GM10248 (cell line): ENCODE measurements around the gene CLEC2A.

Source experiments
- CTCF ChIA-PET: fragments of 300-600 bp; sonication (Branson Sonifier 250); formaldehyde crosslinking; extraction: SDS; loops from one replicate; lab custom pipeline; 2021; ENCODE audit warnings: antibody characterized with exemption; lab: Yijun Ruan, JAX
- POLR2A ChIA-PET: fragments of 350-650 bp; sonication (Branson Sonifier 250); formaldehyde crosslinking; extraction: SDS; loops from one replicate; lab custom pipeline; 2020; ENCODE audit warnings: antibody characterized with exemption; lab: Yijun Ruan, JAX
- DNase-seq: peaks from one replicate; pipeline ENCODE4 v3.0.0; 2012; ENCODE audit errors: extremely low spot score
- TF ChIP-seq, protein P1 (sequence below): IDR thresholded peaks from 2 replicates; pipeline ENCODE4 v1.5.1; 2012; ENCODE audit warnings: mild to moderate bottlenecking, low read depth; ENCODE audit errors: extremely low read depth, missing control alignments, control extremely low read depth

CLEC2A gene

GRCh38 chr12:9910716-9911421 is 21.3 kb downstream of the CLEC2A start:
- ChIA-PET POLR2A (no interaction called here), CTCF (interaction anchor here (1.7 kb wide), 1 partner anchor 38 kb away, joined by 4 read pairs; no protein-coding TSS in a partner anchor)
- DNase-seq, result no peak
- TF ChIP-seq, protein P1, sequence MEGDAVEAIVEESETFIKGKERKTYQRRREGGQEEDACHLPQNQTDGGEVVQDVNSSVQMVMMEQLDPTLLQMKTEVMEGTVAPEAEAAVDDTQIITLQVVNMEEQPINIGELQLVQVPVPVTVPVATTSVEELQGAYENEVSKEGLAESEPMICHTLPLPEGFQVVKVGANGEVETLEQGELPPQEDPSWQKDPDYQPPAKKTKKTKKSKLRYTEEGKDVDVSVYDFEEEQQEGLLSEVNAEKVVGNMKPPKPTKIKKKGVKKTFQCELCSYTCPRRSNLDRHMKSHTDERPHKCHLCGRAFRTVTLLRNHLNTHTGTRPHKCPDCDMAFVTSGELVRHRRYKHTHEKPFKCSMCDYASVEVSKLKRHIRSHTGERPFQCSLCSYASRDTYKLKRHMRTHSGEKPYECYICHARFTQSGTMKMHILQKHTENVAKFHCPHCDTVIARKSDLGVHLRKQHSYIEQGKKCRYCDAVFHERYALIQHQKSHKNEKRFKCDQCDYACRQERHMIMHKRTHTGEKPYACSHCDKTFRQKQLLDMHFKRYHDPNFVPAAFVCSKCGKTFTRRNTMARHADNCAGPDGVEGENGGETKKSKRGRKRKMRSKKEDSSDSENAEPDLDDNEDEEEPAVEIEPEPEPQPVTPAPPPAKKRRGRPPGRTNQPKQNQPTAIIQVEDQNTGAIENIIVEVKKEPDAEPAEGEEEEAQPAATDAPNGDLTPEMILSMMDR, result no peak

DNA sequence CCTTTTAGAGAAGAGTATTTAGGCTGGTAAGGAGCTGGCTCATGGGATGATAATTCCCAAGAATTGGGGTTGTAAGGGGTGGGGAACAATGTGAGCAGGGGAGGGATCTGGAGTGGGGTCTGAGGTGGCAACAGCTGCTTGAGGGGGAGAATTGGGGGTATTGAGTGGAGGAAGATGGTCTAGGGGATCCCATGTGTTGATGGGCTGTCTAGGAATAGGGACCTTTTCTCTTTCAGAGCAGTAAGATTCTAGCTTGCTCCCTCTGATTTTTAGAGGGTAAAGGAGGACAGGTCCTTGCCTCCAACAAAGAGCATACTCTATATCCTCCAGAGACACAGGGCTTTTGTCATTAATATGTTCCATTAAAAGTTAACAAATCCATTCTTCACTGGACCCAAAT is 22.4 kb downstream of the CLEC2A start:
- ChIA-PET POLR2A (no interaction called here), CTCF (interaction anchor here (1.2 kb wide), 1 partner anchor 159 kb away, joined by 5 read pairs; no protein-coding TSS in a partner anchor)
- no peak for DNase-seq
- TF ChIP-seq, protein P1, result no peak

DNA sequence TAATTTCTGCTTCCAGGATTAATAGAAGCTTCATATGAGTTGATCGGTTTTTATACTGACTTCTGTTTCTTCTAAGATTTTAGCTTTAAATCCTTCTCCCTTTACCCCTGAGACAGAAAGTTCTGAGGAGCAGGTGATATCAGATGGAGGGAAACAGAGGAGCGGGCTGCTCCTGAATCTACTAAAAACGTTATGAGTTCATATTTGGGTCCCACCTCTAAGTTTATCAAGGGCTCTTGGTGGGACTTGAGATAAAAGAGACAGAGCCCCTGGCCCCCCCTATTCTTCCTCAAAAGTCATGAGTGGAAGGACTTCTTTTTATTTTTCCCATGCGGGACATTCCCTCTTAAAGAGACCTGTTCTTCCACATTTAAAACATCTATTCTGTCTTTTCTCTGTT is 23.8 kb downstream of the CLEC2A start:
- DNase-seq, result no peak
- POLR2A ChIA-PET, result no interaction called here
- CTCF ChIA-PET, result interaction anchor here (5.1 kb wide), 1 partner anchor 13 kb away, joined by 19 read pairs; no protein-coding TSS in a partner anchor
- TF ChIP-seq, protein P1, result no peak

DNA sequence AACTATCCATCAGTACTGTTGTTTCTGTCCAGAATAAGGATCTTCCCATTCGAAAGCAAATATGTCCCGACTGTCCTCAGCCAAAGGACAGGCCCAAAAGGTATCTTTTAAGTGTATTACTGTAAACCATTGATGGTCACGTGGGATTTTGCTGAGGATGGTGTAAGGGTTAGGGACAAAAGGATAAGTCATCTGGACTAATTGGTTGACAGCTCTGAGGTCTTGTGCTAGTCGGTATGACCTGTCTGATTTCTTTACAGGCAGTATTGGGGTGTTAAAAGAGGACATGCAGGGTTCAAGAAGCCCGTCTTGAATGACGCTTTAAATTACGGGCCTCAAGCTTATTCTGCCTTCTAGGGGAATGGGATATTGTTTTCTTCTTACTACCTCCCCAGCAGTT is 24.4 kb downstream of the CLEC2A start:
- TF ChIP-seq, protein P1, result no peak
- POLR2A ChIA-PET, result no interaction called here
- CTCF ChIA-PET, result interaction anchor here (5.1 kb wide), 1 partner anchor 13 kb away, joined by 19 read pairs; no protein-coding TSS in a partner anchor
- DNase-seq, result no peak

DNA sequence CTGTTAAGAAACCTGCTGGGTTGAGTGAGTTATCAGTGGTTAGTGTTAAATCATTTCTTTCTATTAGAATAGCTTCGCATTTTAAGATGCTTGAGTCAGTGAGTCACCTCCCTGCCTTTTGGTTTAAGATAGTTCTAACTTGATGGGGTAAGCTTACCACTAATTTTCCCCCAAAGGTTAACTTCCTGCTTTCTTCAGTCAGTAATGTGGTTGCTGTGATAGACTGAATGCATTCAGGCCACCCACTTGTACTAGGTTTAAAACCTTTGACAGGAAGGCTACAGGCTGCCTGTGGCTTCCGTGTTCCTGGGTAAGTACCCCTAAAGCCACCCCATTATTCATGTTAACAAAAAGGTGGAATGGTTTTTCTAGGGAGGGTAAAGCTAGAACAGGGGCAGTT is 25.3 kb downstream of the CLEC2A start:
- DNase-seq, result no peak
- TF ChIP-seq, protein P1, result no peak
- CTCF ChIA-PET, result interaction anchor here (0.6 to 5.1 kb wide), 3 partner anchors 9 to 156 kb away, joined by 3 to 19 read pairs (median 5); no protein-coding TSS in a partner anchor
- POLR2A ChIA-PET, result no interaction called here

DNA sequence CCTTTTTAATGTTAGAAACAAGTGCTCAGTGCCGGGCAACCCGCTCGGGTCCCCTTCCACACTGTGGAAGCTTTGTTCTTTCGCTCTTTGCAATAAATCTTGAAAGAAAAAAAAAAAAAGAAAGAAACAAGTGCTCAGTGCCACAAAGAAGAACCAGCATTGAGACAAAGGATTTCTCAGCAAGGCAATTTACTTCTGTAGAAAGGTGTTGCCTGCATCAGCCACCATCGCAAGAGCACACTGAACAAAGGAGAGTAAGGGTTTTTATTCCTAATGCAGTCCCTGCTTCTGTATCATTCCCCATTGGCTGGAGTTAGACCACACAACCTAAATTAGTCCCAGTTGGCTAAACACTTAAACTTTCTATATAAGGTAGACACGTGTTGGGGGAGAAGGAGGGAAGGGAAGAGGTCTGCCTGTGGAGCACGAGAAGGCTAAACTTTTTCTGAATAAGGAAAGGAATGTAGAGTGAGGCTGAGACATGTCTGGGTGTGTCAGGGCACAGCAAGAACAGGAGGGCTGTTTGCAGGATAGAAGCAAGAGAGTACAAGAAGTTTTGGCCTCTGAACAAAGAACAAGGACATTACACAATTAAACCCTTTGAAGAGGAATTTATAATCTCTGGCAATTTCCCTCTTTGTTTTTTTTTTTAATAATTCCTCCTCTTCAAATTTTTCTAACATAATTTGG is 29.5 kb downstream of the CLEC2A start:
- ChIA-PET POLR2A (no interaction called here), CTCF (no interaction called here)
- DNase-seq, result no peak
- TF ChIP-seq, protein P1, result no peak
